ACHN (cell line): Measurements from ENCODE around the gene CAMKMT.

Experiments
- DNase-seq: peaks from one replicate; pipeline ENCODE4 v3.0.0-alpha.2; 2015
- in situ Hi-C: cut with HindIII; loops from 2 replicates; pipeline ENCODE4 v1.10.0; 2017; ENCODE audit warnings: low sequenced_read_pairs, low pct_ligation_motif_present, low pct_unique_long_range_greater_than_20kb

Gene CAMKMT

GRCh38 chr2:44361330-44362206 is at the start of gene CAMKMT, which contains the start of gene PREPL:
Gene CAMKMT (plus strand): TSS chr2:44361947.
Gene PREPL (minus strand): TSS chr2:44361494. CDS start chr2:44346342, 15,152 bp downstream.
- DNase-seq: peak; percentile 98
- in situ Hi-C loops: no loop called here

GRCh38 chr2:44314362-44314761 is 47.4 kb upstream of the CAMKMT start:
- in situ Hi-C loops: no loop called here
- no peak for DNase-seq

GRCh38 chr2:44315945-44316344 is 45.8 kb upstream of the CAMKMT start:
- in situ Hi-C loops: no loop called here
- no peak for DNase-seq

GRCh38 chr2:44320832-44321231 is 40.9 kb upstream of the CAMKMT start:
- in situ Hi-C loops: no loop called here
- no peak for DNase-seq

- in situ Hi-C loops: no loop called here
- no peak for DNase-seq
These were observed 40.4 kb upstream of the CAMKMT start for GRCh38 chr2:44321360-44321759.

- DNase-seq: peak; percentile 54
- in situ Hi-C loops: no loop called here
These were observed 36.7 kb upstream of the CAMKMT start for GRCh38 chr2:44324971-44325426.

GRCh38 chr2:44325897-44326296 is 35.9 kb upstream of the CAMKMT start:
- in situ Hi-C loops: no loop called here
- DNase-seq: no peak

- in situ Hi-C loops: no loop called here
- no peak for DNase-seq
These were observed 35.0 kb upstream of the CAMKMT start for GRCh38 chr2:44326548-44327264.

- no peak for DNase-seq
- in situ Hi-C loops: no loop called here
These were observed 33.0 kb upstream of the CAMKMT start for GRCh38 chr2:44328750-44329149.

- in situ Hi-C loops: no loop called here
- DNase-seq: no peak
These were observed 32.4 kb upstream of the CAMKMT start for GRCh38 chr2:44329343-44329742.

- in situ Hi-C loops: no loop called here
- no peak for DNase-seq
These were observed 30.9 kb upstream of the CAMKMT start for GRCh38 chr2:44330801-44331200.

GRCh38 chr2:44333994-44334393 is 27.8 kb upstream of the CAMKMT start:
- in situ Hi-C loops: no loop called here
- no peak for DNase-seq

- in situ Hi-C loops: no loop called here
- no peak for DNase-seq
These were observed 25.8 kb upstream of the CAMKMT start for GRCh38 chr2:44335806-44336538.

- DNase-seq: peak; percentile 69
These were observed 18.9 kb upstream of the CAMKMT start for GRCh38 chr2:44342854-44343253.

GRCh38 chr2:44347526-44347925 is 14.2 kb upstream of the CAMKMT start:
- no peak for DNase-seq
- in situ Hi-C loops: no loop called here

More at GRCh38 chr2:44342854-44343253, 18.9 kb upstream of the CAMKMT start:
- in situ Hi-C loops: no loop called here

- no peak for DNase-seq
- in situ Hi-C loops: no loop called here
These were observed 13.3 kb upstream of the CAMKMT start for GRCh38 chr2:44348400-44348799.

GRCh38 chr2:44349506-44349905 is 12.2 kb upstream of the CAMKMT start:
- no peak for DNase-seq
- in situ Hi-C loops: no loop called here

GRCh38 chr2:44351088-44351487 is 10.7 kb upstream of the CAMKMT start:
- in situ Hi-C loops: no loop called here
- no peak for DNase-seq

- no peak for DNase-seq
- in situ Hi-C loops: no loop called here
These were observed 10.1 kb upstream of the CAMKMT start for GRCh38 chr2:44351676-44352075.
